HepG2 (cell line): ENCODE data around the gene CTBP1. TPM values are rescaled to one million over a fixed set of nuclear protein-coding genes. Genes with fewer than 3 reads are reported as not detected.

Experiments
- ARID3A ChIP-seq: IDR thresholded peaks from 2 replicates; pipeline ENCODE4 v1.6.1; 2012; ENCODE audit warnings: low read depth, low read length, improper control_type of control experiment
- CCAR2 ChIP-seq: fragments of 200-400 bp; formaldehyde crosslinking; optimal IDR thresholded peaks from 2 replicates; pipeline ENCODE3; 2018; ENCODE audit warnings: low read depth, mild to moderate bottlenecking, low read length, moderate library complexity
- CSRNP1 ChIP-seq: sonication (generic); formaldehyde crosslinking; IDR thresholded peaks from 2 replicates; pipeline ENCODE4 v1.8.1; 2023; ENCODE audit warnings: mild to moderate bottlenecking, missing genetic modification reagents
- KLF9 ChIP-seq: IDR thresholded peaks from 2 replicates; pipeline ENCODE4 v1.6.1; 2016; ENCODE audit warnings: low read depth
- PLSCR1 ChIP-seq: sonication (generic); formaldehyde crosslinking; IDR thresholded peaks from 2 replicates; pipeline ENCODE4 v1.5.0; 2020; ENCODE audit warnings: missing genetic modification reagents, mild to moderate bottlenecking, borderline replicate concordance
- SNRNP70 ChIP-seq: fragments of 200-400 bp; formaldehyde crosslinking; IDR thresholded peaks from 2 replicates; pipeline ENCODE4 v1.6.1; 2017; ENCODE audit warnings: mild to moderate bottlenecking, low read depth, low read length, moderate library complexity
- TAF1 ChIP-seq: sonication (generic); formaldehyde crosslinking; IDR thresholded peaks from 2 replicates; pipeline ENCODE4 v1.4.0; 2020; ENCODE audit warnings: missing genetic modification reagents
- ZBTB10 ChIP-seq: sonication (generic); formaldehyde crosslinking; IDR thresholded peaks from 2 replicates; pipeline ENCODE4 v1.4.0; 2020; ENCODE audit warnings: missing genetic modification reagents, borderline replicate concordance
- ZBTB4 ChIP-seq: sonication (generic); formaldehyde crosslinking; IDR thresholded peaks from 2 replicates; pipeline ENCODE4 v1.4.0; 2020; ENCODE audit warnings: missing genetic modification reagents, mild to moderate bottlenecking, borderline replicate concordance
- ZNF275 ChIP-seq: sonication (generic); formaldehyde crosslinking; IDR thresholded peaks from 2 replicates; pipeline ENCODE4 v1.8.0; 2022; ENCODE audit warnings: missing genetic modification reagents, mild to moderate bottlenecking, inconsistent platforms, borderline replicate concordance
- ZNF354B ChIP-seq: sonication (generic); formaldehyde crosslinking; IDR thresholded peaks from 2 replicates; pipeline ENCODE4 v1.8.0; 2022; ENCODE audit warnings: mild to moderate bottlenecking, missing genetic modification reagents
- ZNF431 ChIP-seq: sonication (generic); formaldehyde crosslinking; IDR thresholded peaks from 2 replicates; pipeline ENCODE4 v1.9.0; 2022; ENCODE audit warnings: missing genetic modification reagents, low read depth, mild to moderate bottlenecking, borderline replicate concordance
- ZNF644 ChIP-seq: IDR thresholded peaks from 2 replicates; pipeline ENCODE4 v1.6.1; 2016; ENCODE audit warnings: low read depth
- ZNF775 ChIP-seq: sonication (generic); formaldehyde crosslinking; IDR thresholded peaks from 2 replicates; pipeline ENCODE4 v1.4.0; 2020; ENCODE audit warnings: missing genetic modification reagents, mild to moderate bottlenecking, moderate library complexity, borderline replicate concordance
- ZNF883 ChIP-seq: sonication (generic); formaldehyde crosslinking; IDR thresholded peaks from 2 replicates; pipeline ENCODE4 v1.5.1; 2020; ENCODE audit warnings: mild to moderate bottlenecking, missing genetic modification reagents; ENCODE audit errors: not compliant biosample characterization
- polyA plus RNA-seq, 8 experiments: library from polyadenylated mRNA; depleted of rRNA in 3 of 8; stranded (reverse) in 7 of 8; unstranded in 1 of 8; fragments of >200 nt; fragmentation: Illumina TruSeq in 4 of 8; extraction: Trizol in 4 of 8; gene quantifications; 2 replicates each; pipeline versions ENCODE4 v1.2.1 to v1.2.3, GENCODE V29; 2011 to 2016; ENCODE audit warnings: low read depth in 4 of 8, missing spikeins in 1 of 8, mixed read lengths in 1 of 8; ENCODE audit not compliant: insufficient read depth in 1 of 8
- total RNA-seq, 5 experiments: library from RNA; depleted of rRNA; stranded (reverse); fragments of >200 nt; fragmentation: Illumina TruSeq; extraction: Trizol; gene quantifications; 2 replicates each; pipeline ENCODE4 v1.2.3, GENCODE V29; 2016; ENCODE audit warnings: low read depth in 1 of 5

CTBP1 gene
- total and polyA plus RNA-seq, 2 of the 13 experiments (the other 11 are each of a cell fraction or from before 2014, with no cell fraction given) = 78.5 to 112 TPM

- no peak; the same call in 1 of the 2 replicates for TF ChIP-seq CSRNP1 (CRISPR knock-in tag)
- TF ChIP-seq CCAR2 = no peak
- TF ChIP-seq ZNF354B = no peak
- no peak for TF ChIP-seq ZBTB10 (CRISPR knock-in tag)
- TF ChIP-seq ZNF883 (CRISPR knock-in tag) = peak; percentile 23
- TF ChIP-seq ZNF644 (CRISPR knock-in tag) = no peak
- no peak for TF ChIP-seq ZNF775 (CRISPR knock-in tag)
- no peak for TF ChIP-seq SNRNP70
- TF ChIP-seq PLSCR1 (CRISPR knock-in tag) = no peak
- no peak for TF ChIP-seq ZBTB4 (CRISPR knock-in tag)
- TF ChIP-seq TAF1 (CRISPR knock-in tag) = peak; percentile 88
- no peak for TF ChIP-seq ZNF275 (CRISPR knock-in tag)
- TF ChIP-seq KLF9 = no peak; the same call in 1 of the 2 replicates
- no peak; the same call in 1 of the 2 replicates for TF ChIP-seq ZNF431
- TF ChIP-seq ARID3A = no peak
Observed at GRCh38 chr4:1289207-1290164, 40.6 kb upstream of the CTBP1 start, which contains the start of gene MAEA (continued).
